NCI-H146 treated with DMSO at 0.1 percent for 48 hours (cell line): ENCODE results near the gene TMEM150A.
"Not testable (repeated sequence)": the region's sequence is repeated elsewhere in the genome, so short reads cannot be mapped to it uniquely, and the experiment has no call there.

ENCODE experiments used
- DNase-seq: peaks from one replicate; lab custom pipeline; 2025; ENCODE audit not compliant: unreplicated experiment; lab: John Stamatoyannopoulos, UW

Gene TMEM150A

GRCh38 chr2:85602476-85603234, at the start of gene TMEM150A:
TMEM150A (minus strand) TSS chr2:85602698; CDS start chr2:85601948, 750 bp downstream.
- peak; percentile 76 for DNase-seq

- no peak for DNase-seq
Observed at GRCh38 chr2:85652056-85652455, 49.6 kb upstream of the TMEM150A start.

- DNase-seq = no peak
Observed at GRCh38 chr2:85651097-85651496, 48.6 kb upstream of the TMEM150A start.

- DNase-seq = no peak
Observed at GRCh38 chr2:85650456-85650855, 48.0 kb upstream of the TMEM150A start.

GRCh38 chr2:85649201-85650190, 47.0 kb upstream of the TMEM150A start:
- no peak for DNase-seq

- DNase-seq = no peak
Observed at GRCh38 chr2:85648619-85649018, 46.1 kb upstream of the TMEM150A start.

GRCh38 chr2:85647823-85648526, 45.5 kb upstream of the TMEM150A start:
- no peak for DNase-seq

- no peak for DNase-seq
Observed at GRCh38 chr2:85646166-85646565, 43.7 kb upstream of the TMEM150A start.

- no peak for DNase-seq
Observed at GRCh38 chr2:85644909-85645308, 42.4 kb upstream of the TMEM150A start.

- DNase-seq = no peak
Observed at GRCh38 chr2:85642725-85643124, 40.2 kb upstream of the TMEM150A start.

GRCh38 chr2:85635636-85636035, 33.1 kb upstream of the TMEM150A start:
- DNase-seq = no peak

GRCh38 chr2:85635011-85635410, 32.5 kb upstream of the TMEM150A start:
- no peak for DNase-seq

GRCh38 chr2:85631316-85631715, 28.8 kb upstream of the TMEM150A start:
- DNase-seq = no peak

GRCh38 chr2:85628658-85629057, 26.2 kb upstream of the TMEM150A start:
- no peak for DNase-seq

GRCh38 chr2:85623991-85624390, 21.5 kb upstream of the TMEM150A start:
- no peak for DNase-seq

GRCh38 chr2:85621338-85621737, 18.8 kb upstream of the TMEM150A start:
- DNase-seq = no peak

GRCh38 chr2:85619617-85620016, 17.1 kb upstream of the TMEM150A start:
- no peak for DNase-seq

GRCh38 chr2:85617723-85618122, 15.2 kb upstream of the TMEM150A start:
- not testable (repeated sequence) for DNase-seq

GRCh38 chr2:85615413-85615728, 12.9 kb upstream of the TMEM150A start:
- no peak for DNase-seq

GRCh38 chr2:85614757-85615156, 12.3 kb upstream of the TMEM150A start:
- DNase-seq = not testable (repeated sequence)

- DNase-seq = no peak
Observed at GRCh38 chr2:85613717-85614515, 11.4 kb upstream of the TMEM150A start.
